K562 (cell line): ENCODE data around the gene RING1. TPM values are rescaled to one million over a fixed set of nuclear protein-coding genes. Genes with fewer than 3 reads are reported as not detected.

Experiments used
- ATAC-seq: fragments of 200-7000 bp; cut with Tn5 transposase; 3 replicates; pipeline ENCODE4 v1.9.1; 2020; ENCODE audit warnings: moderate library complexity
- BruUV-seq: library from RNA; stranded (reverse); fragments of 400-500 nt; replicated peaks from 2 replicates; lab custom pipeline; 2021; lab: Mats Ljungman, UMichigan
- CTCF ChIA-PET: fragments of 300-600 bp; formaldehyde crosslinking; extraction: SDS; loops from one replicate; lab custom pipeline; 2021; ENCODE audit warnings: low intra/inter-chr PET ratio; lab: Yijun Ruan, JAX
- POLR2A ChIA-PET: fragments of 300-600, 350-650 bp; sonication (Branson Sonifier 250); formaldehyde crosslinking; extraction: SDS; loops from one replicate; lab custom pipeline; 2021; ENCODE audit warnings: antibody characterized with exemption, inconsistent platforms; lab: Yijun Ruan, JAX
- DNase-seq, 4 experiments: peaks; one replicate each; pipeline versions ENCODE4 v3.0.0 to v3.0.0-alpha.2; 2011 to 2018; ENCODE audit warnings: low spot score in 3 of 4, mixed read lengths in 3 of 4; ENCODE audit errors: extremely low read depth in 1 of 4
- FAIRE-seq: peaks from 2 replicates; lab custom pipeline; 2011; peaks lifted over from hg19 to GRCh38; lab: Jason Lieb, UNC
- H2AFZ ChIP-seq: 2 replicates; pipeline ENCODE4 v1.6.0; 2011; ENCODE audit warnings: low read depth, low read length, control low read depth, inconsistent platforms
- H3K27ac ChIP-seq: fragments of 200-600 bp; 3 replicates; pipeline ENCODE4 v1.8.0; 2011; ENCODE audit warnings: low read depth, mild to moderate bottlenecking, control low read depth, inconsistent platforms, low read length, moderate library complexity, mixed read lengths; ENCODE audit errors: extremely low read depth
- H3K27me3 ChIP-seq, 2 experiments: fragments of 300-600 bp in 1 of 2; 2 replicates in 1 of 2; 3 replicates in 1 of 2; pipeline versions ENCODE4 v1.6.0 to v1.8.0; 2011; ENCODE audit warnings: inconsistent platforms in 2 of 2, low read length in 2 of 2, mild to moderate bottlenecking in 1 of 2, mixed read lengths in 1 of 2, moderate library complexity in 1 of 2; ENCODE audit not compliant: control insufficient read depth in 2 of 2, insufficient read depth in 2 of 2
- H3K36me3 ChIP-seq: fragments of 300-600 bp; 3 replicates; pipeline ENCODE4 v1.8.0; 2011; ENCODE audit warnings: mild to moderate bottlenecking, low read length, inconsistent platforms; ENCODE audit not compliant: control insufficient read depth, insufficient read depth
- H3K4me1 ChIP-seq, 2 experiments: fragments of 200-600 bp in 1 of 2; replicated peaks in 1 of 2; 2 replicates in 1 of 2; 3 replicates in 1 of 2; pipeline versions ENCODE4 v1.5.1 to v1.8.0; 2011; ENCODE audit warnings: inconsistent platforms in 2 of 2, low read length in 2 of 2, mild to moderate bottlenecking in 1 of 2, mixed read lengths in 1 of 2, moderate library complexity in 1 of 2; ENCODE audit not compliant: control insufficient read depth in 2 of 2, insufficient read depth in 2 of 2
- H3K4me2 ChIP-seq: 2 replicates; pipeline ENCODE4 v1.6.1; 2011; ENCODE audit warnings: low read length, control low read depth, inconsistent platforms, mixed read lengths; ENCODE audit not compliant: insufficient read depth
- H3K4me3 ChIP-seq: fragments of 200-600 bp; sonication (generic), shearing (Covaris generic); 2 replicates; pipeline ENCODE4 v1.5.1; 2016; ENCODE audit warnings: control low read depth, inconsistent platforms
- H3K79me2 ChIP-seq: fragments of 200-600 bp; 3 replicates; pipeline ENCODE4 v1.8.0; 2011; ENCODE audit warnings: low read length, inconsistent platforms; ENCODE audit not compliant: control insufficient read depth, insufficient read depth
- H3K9ac ChIP-seq, 2 experiments: 2 replicates each; pipeline versions ENCODE4 v1.6.0 to v1.6.1; 2011; ENCODE audit warnings: low read depth in 2 of 2, low read length in 2 of 2, control low read depth in 1 of 2, inconsistent platforms in 1 of 2, mild to moderate bottlenecking in 1 of 2, mixed read lengths in 1 of 2; ENCODE audit not compliant: insufficient read depth in 1 of 2
- H3K9me1 ChIP-seq: one replicate; pipeline ENCODE4 v1.6.0; 2011; ENCODE audit warnings: inconsistent platforms, mild to moderate bottlenecking, low read length, moderate library complexity; ENCODE audit not compliant: control insufficient read depth, insufficient read depth
- H3K9me3 ChIP-seq: replicated peaks from 2 replicates; pipeline ENCODE4 v1.5.1; 2011; ENCODE audit warnings: low read depth, low read length, inconsistent platforms; ENCODE audit not compliant: control insufficient read depth, insufficient read depth
- H4K20me1 ChIP-seq: replicated peaks from 2 replicates; pipeline ENCODE4 v1.6.1; 2011; ENCODE audit warnings: low read length, inconsistent platforms, mixed read lengths; ENCODE audit not compliant: control insufficient read depth, insufficient read depth
- ARNT ChIP-seq, 2 experiments: fragments of 450-650 bp; IDR thresholded peaks; 2 replicates each; pipeline ENCODE4 v1.6.1; 2016; ENCODE audit warnings: mild to moderate bottlenecking in 1 of 2
- CBX2 ChIP-seq: fragments of 200-600 bp; sonication (generic); IDR thresholded peaks from one replicate; pipeline ENCODE4 v1.6.1; 2012; ENCODE audit warnings: mild to moderate bottlenecking, low read length, inconsistent platforms; ENCODE audit not compliant: insufficient read depth, poor library complexity, severe bottlenecking
- DPF2 ChIP-seq: fragments of 450-650 bp; IDR thresholded peaks from 2 replicates; pipeline ENCODE4 v1.6.1; 2016
- EP300 ChIP-seq: IDR thresholded peaks from 2 replicates; pipeline ENCODE4 v1.6.1; 2012; ENCODE audit warnings: low read length, improper control_type of control experiment
- HBP1 ChIP-seq: fragments of 450-650 bp; formaldehyde crosslinking; IDR thresholded peaks from 2 replicates; pipeline ENCODE4 v1.4.0; 2022; ENCODE audit warnings: missing genetic modification characterization
- HCFC1 ChIP-seq: IDR thresholded peaks from 2 replicates; pipeline ENCODE4 v1.6.1; 2012; ENCODE audit warnings: low read depth, low read length, improper control_type of control experiment
- KLF13 ChIP-seq: fragments of 450-650 bp; IDR thresholded peaks from 2 replicates; pipeline ENCODE4 v1.6.1; 2016; ENCODE audit warnings: missing genetic modification characterization, low read depth, mild to moderate bottlenecking, missing compliant biosample characterization, moderate library complexity, borderline replicate concordance
- MLLT1 ChIP-seq, 2 experiments: fragments of 450-650 bp; IDR thresholded peaks; 2 replicates each; pipeline ENCODE4 v1.6.1; 2016
- MTA3 ChIP-seq: fragments of 450-650 bp; formaldehyde crosslinking; IDR thresholded peaks from 2 replicates; pipeline ENCODE4 v1.6.1; 2017; ENCODE audit warnings: mild to moderate bottlenecking, borderline replicate concordance
- NR2C2 ChIP-seq, 2 experiments: fragments of 200-800 bp in 1 of 2; sonication (Bioruptor generic) in 1 of 2; sonication (generic) in 1 of 2; formaldehyde crosslinking in 1 of 2; IDR thresholded peaks; 2 replicates each; pipeline versions ENCODE4 v1.6.1 to v1.8.0; 2016 to 2022; ENCODE audit warnings: mild to moderate bottlenecking in 1 of 2, missing compliant biosample characterization in 1 of 2, missing genetic modification characterization in 1 of 2, missing genetic modification reagents in 1 of 2
- RAD51 ChIP-seq: fragments of 450-650 bp; IDR thresholded peaks from 2 replicates; pipeline ENCODE4 v1.7.1; 2016; ENCODE audit warnings: low read depth, mild to moderate bottlenecking, borderline replicate concordance
- RBM39 ChIP-seq: fragments of 200-400 bp; formaldehyde crosslinking; optimal IDR thresholded peaks from 2 replicates; pipeline ENCODE3; 2018; ENCODE audit warnings: low read depth, low read length
- RCOR1 ChIP-seq, 2 experiments: IDR thresholded peaks; 2 replicates each; pipeline ENCODE4 v1.6.1; 2012; ENCODE audit warnings: low read depth in 2 of 2, low read length in 2 of 2, borderline replicate concordance in 1 of 2, improper control_type of control experiment in 1 of 2
- SAFB ChIP-seq: fragments of 200-400 bp; formaldehyde crosslinking; IDR thresholded peaks from 2 replicates; pipeline ENCODE4 v1.6.1; 2017; ENCODE audit warnings: low read depth, low read length, borderline replicate concordance
- SMARCA4 ChIP-seq: fragments of 450-650 bp; IDR thresholded peaks from 2 replicates; pipeline ENCODE4 v1.6.1; 2016
- SRSF3 ChIP-seq: fragments of 200-400 bp; formaldehyde crosslinking; IDR thresholded peaks from 2 replicates; pipeline ENCODE4 v1.6.1; 2016; ENCODE audit warnings: mild to moderate bottlenecking, low read length, moderate library complexity; ENCODE audit not compliant: insufficient read depth
- ZBTB7A ChIP-seq: IDR thresholded peaks from 2 replicates; pipeline ENCODE4 v1.6.1; 2011; ENCODE audit warnings: low read depth, mild to moderate bottlenecking, low read length, moderate library complexity, borderline replicate concordance; ENCODE audit not compliant: control insufficient read depth
- WGBS: fragments of 100-300 bp; shearing (Covaris generic); methylation state at CpG from one replicate; pipeline ENCODE4 v1.1.6; 2016; ENCODE audit warnings: low coverage, mixed read lengths; ENCODE audit not compliant: insufficient coverage; ENCODE audit errors: missing lambda C conversion rate; 5-methylcytosine and 5-hydroxymethylcytosine counted together
- in situ Hi-C: fragments of 300-500 bp; cut with MboI; formaldehyde crosslinking; loops from 4 replicates; pipeline ENCODE4 v1.15.0; 2018; ENCODE audit warnings: inconsistent platforms, mixed read lengths
- intact Hi-C: fragments of 100-400 bp; cut with micrococcal nuclease; formaldehyde crosslinking; loops from 2 replicates; pipeline ENCODE4 v1.14.2; 2022
- polyA plus RNA-seq, 8 experiments: library from polyadenylated mRNA; depleted of rRNA in 4 of 8; stranded (reverse) in 5 of 8; unstranded in 3 of 8; fragments of >200 nt; fragmentation: Nextera tagmentation in 2 of 8; fragmentation: Illumina TruSeq in 1 of 8; extraction: Ambion mirVana in 2 of 8; extraction: Trizol in 1 of 8; gene quantifications; 2 replicates each; pipeline versions ENCODE4 v1.2.1 to v1.2.3, GENCODE V29; 2011 to 2014; ENCODE audit warnings: inconsistent platforms in 1 of 8, missing spikeins in 1 of 8
- total RNA-seq, 7 experiments: library from RNA; depleted of rRNA in 6 of 7; stranded (reverse); fragments of >200 nt in 6 of 7; fragmentation: Illumina TruSeq in 2 of 7; extraction: Trizol in 2 of 7; gene quantifications; 2 replicates each; pipeline versions ENCODE4 v1.2.1 to v1.2.3, GENCODE V29; 2011 to 2021; ENCODE audit warnings: low replicate concordance in 1 of 7

The RING1 gene
- total and polyA plus RNA-seq, 9 of the 15 experiments (the other 6 are each of a cell fraction or from before 2014, with no cell fraction given) = 4.2 to 59.1 (median 36.9) TPM

- H3K4me2 ChIP-seq = peak overlapping the region; percentile 9; the same call in 1 of the 2 replicates
- no peak overlapping the region for H3K27ac ChIP-seq
- CTCF ChIA-PET = interaction anchor here (0.8 to 1.3 kb wide), 2 partner anchors 23 to 36 kb away, joined by 3 to 5 read pairs; no protein-coding TSS in a partner anchor
- peak; percentile 36; the same call in 1 of the 2 replicates for TF ChIP-seq HCFC1
- 0 out of 2 replicates have a peak, but pooled peaks have one; percentile 9 for TF ChIP-seq EP300
- TF ChIP-seq ARNT (IDR thresholded peaks at IDR 0.05) = no peak
- TF ChIP-seq HBP1 = no peak
- 0 out of 2 replicates have a peak, but pooled peaks have one; percentile 30 for TF ChIP-seq MTA3
- TF ChIP-seq RCOR1 (IDR thresholded peaks at IDR 0.05; ENCODE audit: borderline replicate concordance in 1 of 2, low read depth in 2 of 2, low read length in 2 of 2) = peak in 1 of 2 experiments; percentile 58; a peak in 1 of 4 replicates
- peak; percentile 15; the same call in 1 of the 2 replicates for TF ChIP-seq KLF13 (tag)
- no peak for TF ChIP-seq SRSF3
- TF ChIP-seq DPF2 = 0 out of 2 replicates have a peak, but pooled peaks have one; percentile 39
- TF ChIP-seq RAD51 = peak; percentile 16; the same call in 1 of the 2 replicates
- TF ChIP-seq MLLT1 (IDR thresholded peaks at IDR 0.05) = 0 out of 4 replicates have a peak, but pooled peaks of 1 of the 2 experiments have one; percentile 39
- no peak for TF ChIP-seq NR2C2 (CRISPR knock-in tag; IDR thresholded peaks at IDR 0.05)
- 0 out of 2 replicates have a peak, but pooled peaks have one; percentile 41 for TF ChIP-seq NR2C2 (tag; IDR thresholded peaks at IDR 0.05)
- no peak for TF ChIP-seq SAFB
- peak; percentile 17; the same call in 1 of the 2 replicates for TF ChIP-seq ZBTB7A
- peak; percentile 75 for TF ChIP-seq SMARCA4
- TF ChIP-seq CBX2 = no peak
- TF ChIP-seq RBM39 = no peak
Observed at GRCh38 chr6:33197431-33198048, 10.8 kb upstream of the RING1 start.

More at GRCh38 chr6:33197431-33198048, 10.8 kb upstream of the RING1 start:
- FAIRE-seq (peak; percentile 87), DNase-seq (peak; percentile 70 to 80 (median 76)), ATAC-seq (peak; percentile 73)
- BruUV-seq = no TSS peak
- WGBS = 38% methylated on average over 12 of the region's 12 CpGs
- Histone ChIP-seq H4K20me1 (peaks cover 16% of the 10 kb centered on the region), H3K4me1 (peaks cover 26 to 34% of the 10 kb centered on the region in 2 experiments; a peak in 4 of 5 replicates), H3K27me3 (0 out of 5 replicates have a peak, but pooled peaks cover 0 to 1% of the 10 kb centered on the region in 2 experiments), H3K36me3 (peaks cover 49% of the 10 kb centered on the region; the same call in 2 of the 3 replicates), H3K9me1 (peaks cover 7% of the 10 kb centered on the region), H2AFZ (0 out of 2 replicates have a peak overlapping the region, but pooled peaks have one; percentile 29), H3K9me3 (no peaks in the 10 kb centered on the region), H3K9ac (peak overlapping the region in 1 of 2 experiments; percentile 31; a peak in 1 of 4 replicates), H3K79me2 (peaks cover 46% of the 10 kb centered on the region), H3K4me3 (no peak overlapping the region)
- in situ Hi-C loops = no loop called here
- POLR2A ChIA-PET = interaction anchor here (0.6 to 1.7 kb wide), 8 partner anchors 11 to 225 kb away, joined by 3 to 8 read pairs (median 3); partner anchors contain the start of gene RING1
- intact Hi-C loops = loop anchor here (2.0 kb wide), 1 partner anchor 37 kb away; no protein-coding TSS in a partner anchor
